Measurements from ENCODE around the gene IL25. TPM values are rescaled to one million over a fixed set of nuclear protein-coding genes. Genes with fewer than 3 reads are reported as not detected.

The IL25 gene
- total and polyA plus RNA-seq, 2 of the 13 experiments (the other 11 are each of a cell fraction or from before 2014, with no cell fraction given) = not detected

DNA sequence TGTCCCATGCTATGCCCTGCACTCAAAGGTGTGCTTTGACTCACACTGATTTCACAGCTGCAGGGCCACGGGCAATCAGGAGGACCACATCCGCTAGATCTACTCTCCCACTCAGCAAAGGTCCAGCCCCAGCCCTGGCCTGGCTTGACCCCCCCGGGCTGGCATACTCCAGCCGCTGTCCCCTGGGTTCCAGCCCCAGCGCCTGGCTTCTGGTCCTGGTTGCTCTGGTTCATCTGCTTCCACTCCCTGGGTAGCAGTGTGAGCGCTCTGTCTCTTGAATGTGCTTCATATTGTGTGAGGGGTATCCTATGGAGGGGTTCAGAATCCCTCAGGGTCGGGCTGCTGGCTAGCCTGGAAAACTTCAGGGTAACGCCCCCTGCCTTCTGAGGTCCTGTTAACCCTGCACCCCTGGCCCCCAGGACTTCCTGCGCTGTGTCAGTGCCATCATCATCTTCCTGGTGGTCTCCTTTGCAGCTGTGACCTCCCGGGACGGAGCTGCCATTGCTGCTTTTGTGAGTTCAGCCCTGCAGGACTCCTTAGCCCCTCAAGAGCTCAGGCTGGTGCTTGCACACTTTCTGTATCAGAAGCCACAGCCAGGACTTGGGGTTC, 6.1 kb downstream of the IL25 start:
- POLR2A ChIA-PET = interaction anchor here (1.2 kb wide), 1 partner anchor 52 kb away, joined by 3 read pairs; no protein-coding TSS in a partner anchor
- WGBS (ENCODE audit: low lambda C conversion rate) = 10% methylated on average over 11 of the region's 11 CpGs
- FAIRE-seq = no peak
- TF ChIP-seq ZNF225 (CRISPR knock-in tag; IDR thresholded peaks at IDR 0.05) (no peak), ZNF883 (CRISPR knock-in tag; IDR thresholded peaks at IDR 0.05; ENCODE audit: not compliant biosample characterization) (peak; percentile 44), EED (CRISPR knock-in tag; IDR thresholded peaks at IDR 0.05) (0 out of 2 replicates have a peak, but pooled peaks have one; percentile 29)
- Histone ChIP-seq H4K20me1 (ENCODE audit: insufficient read depth, low read length) (no peaks in the 10 kb centered on the region), H2AFZ (ENCODE audit: low read length) (no peak overlapping the region), H3K36me3 (replicated peaks in 1 of 2; ENCODE audit: control insufficient read depth in 1 of 2, insufficient read depth in 2 of 2, low read length in 2 of 2) (no peaks in the 10 kb centered on the region), H3K4me2 (ENCODE audit: low read depth, low read length) (no peak overlapping the region), H3K9me3 (ENCODE audit: low read length) (no peaks in the 10 kb centered on the region), H3K4me1 (ENCODE audit: insufficient read depth, low read length) (no peaks in the 10 kb centered on the region), H3K27me3 (ENCODE audit: control insufficient read depth in 1 of 2, insufficient read depth in 2 of 2, low read length in 2 of 2) (peaks cover 26 to 89% of the 10 kb centered on the region in 2 experiments), H3K79me2 (ENCODE audit: insufficient read depth, low read length) (no peaks in the 10 kb centered on the region), H3K9ac (ENCODE audit: insufficient read depth, low read depth, low read length) (no peak overlapping the region), H3K27ac (ENCODE audit: extremely low read length, insufficient read depth, low read length) (no peak overlapping the region), H3K4me3 (replicated peaks in 1 of 3; ENCODE audit: insufficient read depth in 1 of 3, low read depth in 2 of 3, low read length in 3 of 3) (no peak overlapping the region)
- DNase-seq (ENCODE audit: low spot score) = no peak
- no peak for ATAC-seq
- in situ Hi-C loops (cut with HindIII; ENCODE audit: extremely low pct_ligation_motif_present, low pct_unique_long_range_greater_than_20kb) = loop anchor here (5.0 kb wide), 2 partner anchors 51 to 116 kb away; no protein-coding TSS in a partner anchor
- intact Hi-C loops (cut with micrococcal nuclease; ENCODE audit: unreplicated experiment) = no loop called here
- BruUV-seq (replicated peaks) = no TSS peak
- CTCF ChIA-PET (ENCODE audit: low intra/inter-chr PET ratio, low total read pairs) = interaction anchor here (5.1 to 5.9 kb wide), 2 partner anchors 51 to 113 kb away, joined by 96 to 111 read pairs; no protein-coding TSS in a partner anchor

DNA sequence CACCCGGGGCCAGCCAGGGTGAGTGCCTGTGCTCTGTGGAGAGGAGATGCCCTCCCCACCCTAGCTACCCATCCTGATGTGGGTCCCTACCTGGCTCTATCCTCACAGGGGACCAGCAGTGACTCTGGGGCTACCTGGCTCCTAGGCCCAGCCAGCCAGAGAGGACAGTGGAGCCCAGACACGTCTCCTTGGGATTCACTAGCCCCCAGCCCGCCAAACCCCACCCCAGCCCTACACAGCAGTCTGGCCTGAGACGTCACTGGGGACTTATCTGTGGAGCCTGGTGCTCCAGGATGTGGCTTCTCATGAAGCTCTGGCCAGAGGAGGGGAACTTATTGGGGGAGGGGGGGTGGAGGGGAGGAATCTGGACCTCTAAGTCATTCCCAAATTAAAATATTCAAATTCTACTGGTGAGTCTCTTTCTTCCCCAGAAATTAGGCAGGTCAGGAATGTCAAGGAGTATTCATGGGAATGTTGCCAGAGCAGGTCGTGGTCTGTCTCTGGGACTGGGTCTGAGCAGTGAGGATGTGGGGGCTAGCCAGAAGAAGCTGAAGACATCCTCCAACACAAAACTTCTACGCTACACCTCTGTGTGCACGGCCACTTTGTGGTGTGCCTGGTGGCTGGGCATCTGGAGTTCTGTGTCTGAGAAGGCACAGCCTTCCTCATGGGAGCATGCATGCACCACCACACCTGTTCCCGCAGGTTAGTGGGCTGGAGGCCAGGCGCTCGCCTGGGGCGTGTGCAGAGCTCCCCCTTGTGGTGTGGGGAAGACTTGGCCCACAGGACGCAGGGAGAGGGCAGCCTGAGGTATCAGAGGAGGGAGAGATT, 7.0 kb downstream of the IL25 start:
- in situ Hi-C loops (cut with HindIII; ENCODE audit: extremely low pct_ligation_motif_present, low pct_unique_long_range_greater_than_20kb) (loop anchor here (5.0 kb wide), 2 partner anchors 52 to 117 kb away; no protein-coding TSS in a partner anchor), intact Hi-C loops (cut with micrococcal nuclease; ENCODE audit: unreplicated experiment) (loop anchor here (1.0 to 5.0 kb wide), 3 partner anchors 51 to 257 kb away; no protein-coding TSS in a partner anchor)
- Histone ChIP-seq H3K9me3 (ENCODE audit: low read length) (no peaks in the 10 kb centered on the region), H3K4me1 (ENCODE audit: insufficient read depth, low read length) (no peaks in the 10 kb centered on the region), H4K20me1 (ENCODE audit: insufficient read depth, low read length) (no peaks in the 10 kb centered on the region), H3K36me3 (replicated peaks in 1 of 2; ENCODE audit: control insufficient read depth in 1 of 2, insufficient read depth in 2 of 2, low read length in 2 of 2) (no peaks in the 10 kb centered on the region), H2AFZ (ENCODE audit: low read length) (no peak overlapping the region), H3K27ac (ENCODE audit: extremely low read length, insufficient read depth, low read length) (no peak overlapping the region), H3K4me3 (replicated peaks in 1 of 3; ENCODE audit: insufficient read depth in 1 of 3, low read depth in 2 of 3, low read length in 3 of 3) (no peak overlapping the region), H3K27me3 (ENCODE audit: control insufficient read depth in 1 of 2, insufficient read depth in 2 of 2, low read length in 2 of 2) (peaks cover 26 to 90% of the 10 kb centered on the region in 2 experiments), H3K9ac (ENCODE audit: insufficient read depth, low read depth, low read length) (no peak overlapping the region), H3K79me2 (ENCODE audit: insufficient read depth, low read length) (no peaks in the 10 kb centered on the region), H3K4me2 (ENCODE audit: low read depth, low read length) (no peak overlapping the region)
- ChIA-PET CTCF (ENCODE audit: low intra/inter-chr PET ratio, low total read pairs) (interaction anchor here (0.9 to 5.9 kb wide), 7 partner anchors 21 to 259 kb away, joined by 3 to 111 read pairs (median 4); no protein-coding TSS in a partner anchor), POLR2A (interaction anchor here (1.2 to 1.4 kb wide), 4 partner anchors 19 to 73 kb away, joined by 3 to 16 read pairs (median 6); partner anchors contain the start of gene PABPN1)
- FAIRE-seq (peak; percentile 72), DNase-seq (ENCODE audit: low spot score) (peak; percentile 66), ATAC-seq (peak; percentile 88)
- 5% methylated on average over 12 of the region's 12 CpGs for WGBS (ENCODE audit: low lambda C conversion rate)
- BruUV-seq (replicated peaks) = no TSS peak
- TF ChIP-seq, protein P1, sequence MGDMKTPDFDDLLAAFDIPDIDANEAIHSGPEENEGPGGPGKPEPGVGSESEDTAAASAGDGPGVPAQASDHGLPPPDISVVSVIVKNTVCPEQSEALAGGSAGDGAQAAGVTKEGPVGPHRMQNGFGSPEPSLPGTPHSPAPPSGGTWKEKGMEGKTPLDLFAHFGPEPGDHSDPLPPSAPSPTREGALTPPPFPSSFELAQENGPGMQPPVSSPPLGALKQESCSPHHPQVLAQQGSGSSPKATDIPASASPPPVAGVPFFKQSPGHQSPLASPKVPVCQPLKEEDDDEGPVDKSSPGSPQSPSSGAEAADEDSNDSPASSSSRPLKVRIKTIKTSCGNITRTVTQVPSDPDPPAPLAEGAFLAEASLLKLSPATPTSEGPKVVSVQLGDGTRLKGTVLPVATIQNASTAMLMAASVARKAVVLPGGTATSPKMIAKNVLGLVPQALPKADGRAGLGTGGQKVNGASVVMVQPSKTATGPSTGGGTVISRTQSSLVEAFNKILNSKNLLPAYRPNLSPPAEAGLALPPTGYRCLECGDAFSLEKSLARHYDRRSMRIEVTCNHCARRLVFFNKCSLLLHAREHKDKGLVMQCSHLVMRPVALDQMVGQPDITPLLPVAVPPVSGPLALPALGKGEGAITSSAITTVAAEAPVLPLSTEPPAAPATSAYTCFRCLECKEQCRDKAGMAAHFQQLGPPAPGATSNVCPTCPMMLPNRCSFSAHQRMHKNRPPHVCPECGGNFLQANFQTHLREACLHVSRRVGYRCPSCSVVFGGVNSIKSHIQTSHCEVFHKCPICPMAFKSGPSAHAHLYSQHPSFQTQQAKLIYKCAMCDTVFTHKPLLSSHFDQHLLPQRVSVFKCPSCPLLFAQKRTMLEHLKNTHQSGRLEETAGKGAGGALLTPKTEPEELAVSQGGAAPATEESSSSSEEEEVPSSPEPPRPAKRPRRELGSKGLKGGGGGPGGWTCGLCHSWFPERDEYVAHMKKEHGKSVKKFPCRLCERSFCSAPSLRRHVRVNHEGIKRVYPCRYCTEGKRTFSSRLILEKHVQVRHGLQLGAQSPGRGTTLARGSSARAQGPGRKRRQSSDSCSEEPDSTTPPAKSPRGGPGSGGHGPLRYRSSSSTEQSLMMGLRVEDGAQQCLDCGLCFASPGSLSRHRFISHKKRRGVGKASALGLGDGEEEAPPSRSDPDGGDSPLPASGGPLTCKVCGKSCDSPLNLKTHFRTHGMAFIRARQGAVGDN (CRISPR knock-in tag; IDR thresholded peaks at IDR 0.05) = peak; percentile 54
- TF ChIP-seq, protein P2, sequence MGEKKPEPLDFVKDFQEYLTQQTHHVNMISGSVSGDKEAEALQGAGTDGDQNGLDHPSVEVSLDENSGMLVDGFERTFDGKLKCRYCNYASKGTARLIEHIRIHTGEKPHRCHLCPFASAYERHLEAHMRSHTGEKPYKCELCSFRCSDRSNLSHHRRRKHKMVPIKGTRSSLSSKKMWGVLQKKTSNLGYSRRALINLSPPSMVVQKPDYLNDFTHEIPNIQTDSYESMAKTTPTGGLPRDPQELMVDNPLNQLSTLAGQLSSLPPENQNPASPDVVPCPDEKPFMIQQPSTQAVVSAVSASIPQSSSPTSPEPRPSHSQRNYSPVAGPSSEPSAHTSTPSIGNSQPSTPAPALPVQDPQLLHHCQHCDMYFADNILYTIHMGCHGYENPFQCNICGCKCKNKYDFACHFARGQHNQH (CRISPR knock-in tag; IDR thresholded peaks at IDR 0.05) = peak; percentile 72; the same call in 1 of the 2 replicates
- TF ChIP-seq ZFP90 (CRISPR knock-in tag; IDR thresholded peaks at IDR 0.05; ENCODE audit: borderline replicate concordance) = no peak
- peak; percentile 97 for TF ChIP-seq BORCS8-MEF2B (CRISPR knock-in tag; IDR thresholded peaks at IDR 0.05)
- peak; percentile 96 for TF ChIP-seq XRCC5 (optimal IDR thresholded peaks at IDR 0.05; ENCODE audit: low read length)

Data from HepG2 (cell line).